A673 (cell line): ENCODE data around the gene PLCD3.

ENCODE experiments used
- CTCF ChIP-seq: fragments of 300-800, 200-600 bp; sonication (generic); conservative IDR thresholded peaks from 2 replicates; pipeline ENCODE4 v1.5.1; 2017; ENCODE audit warnings: low read depth, mild to moderate bottlenecking, antibody characterized with exemption, low read length, moderate library complexity, mixed read lengths
- EZH2 ChIP-seq: fragments of 200-600 bp; sonication (generic); IDR thresholded peaks from 2 replicates; pipeline ENCODE4 v1.6.1; 2017; ENCODE audit warnings: borderline replicate concordance, low read depth, mild to moderate bottlenecking, mixed read lengths, antibody characterized with exemption, low read length; ENCODE audit not compliant: poor library complexity, severe bottlenecking

- TF ChIP-seq CTCF = no peak
- TF ChIP-seq EZH2 = no peak
These were observed 23.2 kb upstream of the PLCD3 start for GRCh38 chr17:45155483-45155882.
